ENCODE results near the gene HOXC9. TPM values are rescaled to one million over a fixed set of nuclear protein-coding genes. Genes with fewer than 3 reads are reported as not detected.
A peak's percentile ranks its signal among the peaks of the same experiment; 100 is the strongest.

Gene HOXC9
- total RNA-seq, 1 experiment from 2014 or later, result 11.3 TPM

GRCh38 chr12:53983568-53983949 is 16.4 kb upstream of the HOXC9 start:
- Histone ChIP-seq H2AFZ (ENCODE audit: low read depth, low read length, poor library complexity, severe bottlenecking) (no peak overlapping the region), H3K27me3 (ENCODE audit: insufficient read depth, low read length) (no peaks in the 10 kb centered on the region), H4K20me1 (ENCODE audit: insufficient read depth) (no peaks in the 10 kb centered on the region), H3K4me2 (ENCODE audit: low read length) (no peak overlapping the region), H3K27ac (ENCODE audit: low read depth, low read length) (no peak overlapping the region), H3K9me3 (ENCODE audit: control insufficient read depth in 1 of 2, insufficient read depth in 1 of 2, low read depth in 1 of 2, low read length in 2 of 2) (no peaks in the 10 kb centered on the region), H3K36me3 (ENCODE audit: control insufficient read depth in 1 of 2, insufficient read depth in 2 of 2, low read length in 2 of 2) (no peaks in the 10 kb centered on the region), H3K9ac (ENCODE audit: low read length) (no peak overlapping the region), H3K9me2 (ENCODE audit: insufficient read depth) (no peaks in the 10 kb centered on the region), H3K4me1 (ENCODE audit: control insufficient read depth in 1 of 2, insufficient read depth in 2 of 2, low read length in 2 of 2) (peaks cover 0 to 6% of the 10 kb centered on the region in 2 experiments; a peak in 2 of 4 replicates), H3K79me2 (ENCODE audit: insufficient read depth, low read length) (no peaks in the 10 kb centered on the region), H3K4me3 (replicated peaks in 1 of 2; ENCODE audit: low read depth in 1 of 2, low read length in 2 of 2) (no peak overlapping the region)
- ATAC-seq (no peak), DNase-seq (ENCODE audit: low read depth, low spot score) (no peak)
- TF ChIP-seq REST (IDR thresholded peaks at IDR 0.05; ENCODE audit: low read depth) (no peak), ZFX (IDR thresholded peaks at IDR 0.05) (no peak), ZNF274 (IDR thresholded peaks at IDR 0.05; ENCODE audit: low read depth, low read length) (no peak)
- ChIA-PET POLR2A (no interaction called here), CTCF (interaction anchor here (2.8 to 5.7 kb wide), 2 partner anchors 20 to 216 kb away, joined by 8 to 35 read pairs; no protein-coding TSS in a partner anchor), RAD21 (ENCODE audit: low non-redundant PET in 1 of 2, low total read pairs in 2 of 2, uncharacterized antibody in 2 of 2, unreplicated experiment in 2 of 2) (no interaction called here)
- no TSS peak for BruUV-seq (replicated peaks)
- intact Hi-C loops (cut with micrococcal nuclease), result no loop called here

- POLR2A ChIA-PET, result interaction anchor here (0.8 to 1.3 kb wide), 2 partner anchors 11 to 253 kb away, joined by 3 read pairs; no protein-coding TSS in a partner anchor
- H3K79me2 ChIP-seq (ENCODE audit: insufficient read depth, low read length), result no peaks in the 10 kb centered on the region
- no peak overlapping the region for H2AFZ ChIP-seq (ENCODE audit: low read depth, low read length, poor library complexity, severe bottlenecking)
- H3K9me3 ChIP-seq (ENCODE audit: control insufficient read depth in 1 of 2, insufficient read depth in 1 of 2, low read depth in 1 of 2, low read length in 2 of 2), result no peaks in the 10 kb centered on the region
- peaks cover 0 to 10% of the 10 kb centered on the region in 2 experiments; a peak in 2 of 4 replicates for H3K4me1 ChIP-seq (ENCODE audit: control insufficient read depth in 1 of 2, insufficient read depth in 2 of 2, low read length in 2 of 2)
- H3K27ac ChIP-seq (ENCODE audit: low read depth, low read length), result no peak overlapping the region
- ATAC-seq (no peak), DNase-seq (ENCODE audit: low read depth, low spot score) (no peak)
- TF ChIP-seq EGR1 (IDR thresholded peaks at IDR 0.05; ENCODE audit: low read depth) (no peak), TCF7L2 (IDR thresholded peaks at IDR 0.05; ENCODE audit: borderline replicate concordance, extremely low read depth, insufficient read depth, insufficient read length) (no peak), EZH2phosphoT487 (IDR thresholded peaks at IDR 0.05; ENCODE audit: borderline replicate concordance) (no peak), CTCF (IDR thresholded peaks at IDR 0.05 in 2 of 3, conservative IDR thresholded peaks at IDR 0.05 in 1 of 3; ENCODE audit: borderline replicate concordance in 1 of 3, insufficient read depth in 1 of 3, low read depth in 2 of 3, low read length in 2 of 3) (no peak), POLR2AphosphoS5 (IDR thresholded peaks at IDR 0.05; ENCODE audit: low read depth, low read length) (no peak), FOSL1 (IDR thresholded peaks at IDR 0.05; ENCODE audit: low read depth) (no peak), SIN3A (IDR thresholded peaks at IDR 0.05; ENCODE audit: low read depth) (no peak), CBX3 (IDR thresholded peaks at IDR 0.05; ENCODE audit: low read depth) (no peak), CEBPB (IDR thresholded peaks at IDR 0.05; ENCODE audit: low read depth) (no peak)
- no peaks in the 10 kb centered on the region for H4K20me1 ChIP-seq (ENCODE audit: insufficient read depth)
- RAD21 ChIA-PET (ENCODE audit: low non-redundant PET in 1 of 2, low total read pairs in 2 of 2, uncharacterized antibody in 2 of 2, unreplicated experiment in 2 of 2), result no interaction called here
- no peaks in the 10 kb centered on the region for H3K36me3 ChIP-seq (ENCODE audit: control insufficient read depth in 1 of 2, insufficient read depth in 2 of 2, low read length in 2 of 2)
- intact Hi-C loops (cut with micrococcal nuclease), result loop anchor here (2.0 kb wide), 2 partner anchors 217 to 231 kb away; no protein-coding TSS in a partner anchor
- no peak overlapping the region for H3K9ac ChIP-seq (ENCODE audit: low read length)
- CTCF ChIA-PET, result interaction anchor here (0.9 to 5.7 kb wide), 11 partner anchors 14 to 232 kb away, joined by 3 to 35 read pairs (median 8); partner anchors contain the start of genes HOXC5 and HOXC9
- no peaks in the 10 kb centered on the region for H3K27me3 ChIP-seq (ENCODE audit: insufficient read depth, low read length)
- H3K4me2 ChIP-seq (ENCODE audit: low read length), result peak overlapping the region; percentile 41
- H3K4me3 ChIP-seq (replicated peaks in 1 of 2; ENCODE audit: low read depth in 1 of 2, low read length in 2 of 2), result no peak overlapping the region
- H3K9me2 ChIP-seq (ENCODE audit: insufficient read depth), result no peaks in the 10 kb centered on the region
- no TSS peak for BruUV-seq (replicated peaks)
These were observed 15.9 kb upstream of the HOXC9 start for GRCh38 chr12:53983950-53984572.

Data from HCT116 (cell line).